Measurements from ENCODE around the gene GPX4.

- TF ChIP-seq CTCF (IDR thresholded peaks at IDR 0.05), result no peak
- no peak for TF ChIP-seq EP300 (IDR thresholded peaks at IDR 0.05)
- no peak for TF ChIP-seq POLR2AphosphoS5 (IDR thresholded peaks at IDR 0.05)
These were observed 50.3 kb downstream of the GPX4 start for GRCh38 chr19:1153891-1154730.
